DMS153 treated with DMSO at 0.1 percent for 48 hours (cell line): ENCODE measurements around the gene CLEC2B.

Experiments
- DNase-seq: peaks from one replicate; lab custom pipeline; 2025; ENCODE audit not compliant: unreplicated experiment; lab: John Stamatoyannopoulos, UW

The CLEC2B gene

DNA sequence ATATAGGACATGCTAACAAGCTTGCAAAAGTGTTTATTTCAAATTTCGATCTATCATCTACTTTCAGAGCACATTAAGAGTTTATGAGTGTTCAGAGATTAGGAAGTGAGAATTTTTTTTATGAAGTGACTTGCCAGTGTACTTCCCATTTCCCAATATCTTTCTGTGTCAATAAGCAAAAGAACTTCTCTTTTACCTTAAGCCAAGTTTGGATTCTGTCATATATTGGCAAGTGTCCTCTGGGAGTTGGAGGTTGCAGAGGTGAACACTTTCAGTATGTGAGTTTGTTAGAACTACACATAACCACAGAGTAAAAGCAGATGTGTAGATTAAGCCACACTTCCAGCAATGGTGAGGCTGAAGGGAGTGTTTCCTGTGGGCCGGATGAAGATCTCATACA, 58.5 kb downstream of the CLEC2B start:
- no peak for DNase-seq

- DNase-seq = no peak
Measured at GRCh38 chr12:9809866-9810265, 59.3 kb downstream of the CLEC2B start.

- no peak for DNase-seq
Measured at GRCh38 chr12:9809338-9809737, 59.8 kb downstream of the CLEC2B start.

GRCh38 chr12:9808504-9808903, 60.6 kb downstream of the CLEC2B start:
- no peak for DNase-seq

DNA sequence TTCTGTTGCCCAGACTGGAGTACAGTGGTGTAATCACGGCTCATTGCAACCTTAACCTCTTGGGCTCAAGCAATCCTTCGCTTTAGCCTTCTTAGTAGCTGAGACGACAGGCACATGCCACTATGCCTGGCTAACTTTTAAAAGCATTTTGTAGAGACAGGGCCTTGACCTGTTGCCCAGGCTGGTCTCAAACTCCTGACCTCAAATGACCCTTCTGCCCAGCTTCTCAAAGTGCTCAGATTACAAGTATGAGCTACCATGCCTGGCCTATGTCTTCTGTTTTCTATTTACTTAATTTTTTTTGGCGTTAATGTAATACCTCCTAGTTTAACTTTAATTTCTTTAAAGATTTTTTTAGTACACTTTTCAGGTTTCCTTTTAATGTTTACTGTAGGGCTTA, 62.4 kb downstream of the CLEC2B start:
- no peak for DNase-seq

- no peak for DNase-seq
Measured at GRCh38 chr12:9805883-9806282, 63.3 kb downstream of the CLEC2B start.
